OCI-LY3 (cell line): Measurements from ENCODE around the gene MAPK7.

ENCODE experiments used
- EZH2phosphoT487 ChIP-seq: fragments of 200-600 bp; shearing (Covaris generic); IDR thresholded peaks from 2 replicates; pipeline ENCODE4 v1.6.1; 2018; ENCODE audit warnings: antibody characterized with exemption, mixed run types, low read depth
- TF ChIP-seq, protein P1 (sequence below): fragments of 200-600, 300-600 bp; sonication (generic); IDR thresholded peaks from 2 replicates; pipeline ENCODE4 v1.5.1; 2014; ENCODE audit warnings: antibody characterized with exemption, low read length, low read depth

DNA sequence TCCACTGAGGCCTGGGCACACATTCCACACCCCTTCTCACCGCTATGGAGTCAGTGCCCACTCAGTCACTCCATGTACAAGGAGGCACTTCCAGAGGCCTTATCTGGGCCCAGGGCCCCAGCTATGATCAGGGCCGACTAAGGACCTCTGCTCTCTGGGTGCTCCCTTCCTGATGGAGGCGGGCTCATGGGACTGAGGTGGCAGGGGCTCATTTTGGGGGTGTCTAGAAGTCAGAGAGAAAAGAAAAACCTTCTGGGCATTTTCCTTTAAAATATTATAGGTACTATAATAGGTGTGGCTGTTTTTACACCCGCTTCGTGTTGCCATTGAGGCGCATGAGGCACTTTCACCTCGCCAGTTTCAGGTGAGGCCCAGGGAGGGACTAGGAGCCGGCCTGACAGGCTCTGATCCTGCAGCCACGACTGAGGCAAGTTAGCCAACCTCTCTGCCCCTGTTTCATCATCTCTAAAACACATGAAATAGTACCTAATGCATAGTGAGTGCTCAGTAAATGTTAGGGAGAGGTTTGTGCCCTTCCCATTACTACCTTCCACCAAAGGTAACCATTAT, 30.1 kb upstream of the MAPK7 start:
- TF ChIP-seq, protein P1, sequence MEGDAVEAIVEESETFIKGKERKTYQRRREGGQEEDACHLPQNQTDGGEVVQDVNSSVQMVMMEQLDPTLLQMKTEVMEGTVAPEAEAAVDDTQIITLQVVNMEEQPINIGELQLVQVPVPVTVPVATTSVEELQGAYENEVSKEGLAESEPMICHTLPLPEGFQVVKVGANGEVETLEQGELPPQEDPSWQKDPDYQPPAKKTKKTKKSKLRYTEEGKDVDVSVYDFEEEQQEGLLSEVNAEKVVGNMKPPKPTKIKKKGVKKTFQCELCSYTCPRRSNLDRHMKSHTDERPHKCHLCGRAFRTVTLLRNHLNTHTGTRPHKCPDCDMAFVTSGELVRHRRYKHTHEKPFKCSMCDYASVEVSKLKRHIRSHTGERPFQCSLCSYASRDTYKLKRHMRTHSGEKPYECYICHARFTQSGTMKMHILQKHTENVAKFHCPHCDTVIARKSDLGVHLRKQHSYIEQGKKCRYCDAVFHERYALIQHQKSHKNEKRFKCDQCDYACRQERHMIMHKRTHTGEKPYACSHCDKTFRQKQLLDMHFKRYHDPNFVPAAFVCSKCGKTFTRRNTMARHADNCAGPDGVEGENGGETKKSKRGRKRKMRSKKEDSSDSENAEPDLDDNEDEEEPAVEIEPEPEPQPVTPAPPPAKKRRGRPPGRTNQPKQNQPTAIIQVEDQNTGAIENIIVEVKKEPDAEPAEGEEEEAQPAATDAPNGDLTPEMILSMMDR = no peak
- TF ChIP-seq EZH2phosphoT487 = no peak
